Measurements from ENCODE around the gene NPTX2. TPM values are rescaled to one million over a fixed set of nuclear protein-coding genes. Genes with fewer than 3 reads are reported as not detected.

The NPTX2 gene
- total RNA-seq, 6 experiments from 2014 or later = 0.23 to 3.7 (median 0.73) TPM

DNA sequence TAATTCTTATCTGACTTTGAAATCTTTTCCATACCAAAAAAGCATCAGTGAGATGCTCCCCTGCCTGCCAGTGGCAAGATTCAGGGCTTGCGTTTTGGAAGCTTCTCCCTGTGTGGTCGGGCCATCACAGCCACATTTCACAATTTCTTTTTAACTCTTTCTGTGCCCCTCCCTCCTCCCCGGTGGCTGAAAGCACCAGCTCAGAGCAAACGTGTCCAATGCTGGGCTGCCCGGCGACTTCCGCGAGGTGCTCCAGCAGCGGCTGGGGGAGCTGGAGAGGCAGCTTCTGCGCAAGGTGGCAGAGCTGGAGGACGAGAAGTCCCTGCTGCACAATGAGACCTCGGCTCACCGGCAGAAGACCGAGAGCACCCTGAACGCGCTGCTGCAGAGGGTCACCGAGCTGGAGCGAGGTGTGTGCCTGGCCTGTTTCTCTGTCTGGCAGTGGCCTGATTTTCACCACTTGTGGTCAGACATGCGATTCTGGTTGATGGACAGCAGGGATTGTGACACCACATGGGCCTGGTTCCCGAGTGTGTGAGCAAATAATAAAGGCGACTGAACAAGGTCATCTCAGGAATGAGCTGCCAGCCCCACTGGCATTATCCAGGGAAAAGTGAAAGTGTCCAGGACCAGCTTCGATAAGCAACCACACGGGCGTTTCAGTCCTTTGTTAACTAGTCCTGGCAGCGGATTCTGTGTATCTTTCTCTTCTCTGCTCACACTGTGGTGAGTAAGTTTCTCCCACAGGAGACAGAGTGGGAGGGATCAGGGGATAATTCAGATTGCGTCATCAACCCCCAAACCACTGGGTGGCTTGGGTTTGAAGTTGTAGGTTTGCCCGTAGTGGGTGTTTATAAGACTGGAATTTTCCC, 2.6 kb downstream of the NPTX2 start:
- H3K27ac ChIP-seq = peak overlapping the region; percentile 54 to 74 (median 54)
- peaks cover 5 to 24% of the 10 kb centered on the region in 2 donors for H3K27me3 ChIP-seq
- H3K4me1 ChIP-seq = peaks cover 0 to 31% (median 10%) of the 10 kb centered on the region in 4 donors
- WGBS (ENCODE audit: insufficient coverage, low coverage, low lambda C conversion rate, missing lambda C conversion rate) = 12% methylated on average over 17 of the region's 27 CpGs
- peak; percentile 83 to 93 (median 88) for ATAC-seq
- TF ChIP-seq, protein P1, sequence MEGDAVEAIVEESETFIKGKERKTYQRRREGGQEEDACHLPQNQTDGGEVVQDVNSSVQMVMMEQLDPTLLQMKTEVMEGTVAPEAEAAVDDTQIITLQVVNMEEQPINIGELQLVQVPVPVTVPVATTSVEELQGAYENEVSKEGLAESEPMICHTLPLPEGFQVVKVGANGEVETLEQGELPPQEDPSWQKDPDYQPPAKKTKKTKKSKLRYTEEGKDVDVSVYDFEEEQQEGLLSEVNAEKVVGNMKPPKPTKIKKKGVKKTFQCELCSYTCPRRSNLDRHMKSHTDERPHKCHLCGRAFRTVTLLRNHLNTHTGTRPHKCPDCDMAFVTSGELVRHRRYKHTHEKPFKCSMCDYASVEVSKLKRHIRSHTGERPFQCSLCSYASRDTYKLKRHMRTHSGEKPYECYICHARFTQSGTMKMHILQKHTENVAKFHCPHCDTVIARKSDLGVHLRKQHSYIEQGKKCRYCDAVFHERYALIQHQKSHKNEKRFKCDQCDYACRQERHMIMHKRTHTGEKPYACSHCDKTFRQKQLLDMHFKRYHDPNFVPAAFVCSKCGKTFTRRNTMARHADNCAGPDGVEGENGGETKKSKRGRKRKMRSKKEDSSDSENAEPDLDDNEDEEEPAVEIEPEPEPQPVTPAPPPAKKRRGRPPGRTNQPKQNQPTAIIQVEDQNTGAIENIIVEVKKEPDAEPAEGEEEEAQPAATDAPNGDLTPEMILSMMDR (IDR thresholded peaks at IDR 0.05) = no peak
- TF ChIP-seq POLR2A (IDR thresholded peaks at IDR 0.05) = no peak
- peak; percentile 79 to 95 (median 88) for DNase-seq
- peak overlapping the region in 1 of 3 donors; percentile 3 for H3K4me3 ChIP-seq
- H3K36me3 ChIP-seq = no peaks in the 10 kb centered on the region
- no peaks in the 10 kb centered on the region for H3K9me3 ChIP-seq
- intact Hi-C loops (cut with DNase I) = no loop called here

DNA sequence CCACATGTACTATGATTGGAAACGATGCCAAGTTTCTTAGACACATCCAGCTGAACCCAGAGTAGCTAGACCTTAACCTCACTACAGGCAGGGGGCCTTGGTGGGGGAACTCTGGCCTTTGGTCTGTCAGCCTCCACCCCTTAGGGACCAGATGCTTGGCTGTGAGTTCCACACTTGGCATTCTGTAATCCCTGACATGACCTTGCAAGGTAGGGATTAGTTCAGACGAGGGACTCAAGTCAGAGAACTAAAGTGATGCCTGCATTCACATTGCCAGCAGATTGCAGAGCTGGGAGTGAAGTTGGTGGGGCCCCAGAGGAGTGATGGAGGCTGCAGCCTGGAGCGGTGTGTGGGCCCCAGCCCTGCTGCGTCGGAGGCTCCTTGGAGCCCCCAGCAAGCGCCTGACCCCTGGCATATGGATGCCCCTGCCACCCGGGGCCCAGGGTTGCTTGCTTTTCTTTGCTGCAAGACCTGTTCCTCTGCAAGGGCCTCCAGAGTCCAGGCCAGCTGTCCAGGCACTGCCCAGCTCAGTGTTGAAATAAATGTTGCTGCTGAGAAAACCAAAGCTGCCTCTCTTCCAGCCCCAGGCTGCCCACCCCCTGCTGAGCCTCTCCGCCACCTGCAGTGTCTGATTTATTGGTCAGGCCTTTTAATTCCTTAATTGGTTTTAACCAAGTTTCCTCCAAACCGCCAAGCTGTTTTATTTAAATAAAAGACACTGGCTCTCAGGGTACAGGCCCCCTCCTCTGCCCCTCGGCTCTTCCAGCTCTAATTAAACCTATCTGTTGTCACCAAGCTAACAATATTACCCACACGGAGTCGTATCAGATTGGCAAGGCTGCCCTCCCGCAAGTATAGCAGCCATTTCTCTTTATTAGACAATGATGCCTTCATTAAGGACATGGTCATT, 4.7 kb downstream of the NPTX2 start:
- WGBS (ENCODE audit: insufficient coverage, low coverage, low lambda C conversion rate, missing lambda C conversion rate) = 47% methylated on average over 8 of the region's 13 CpGs
- Histone ChIP-seq H3K4me3 (no peak overlapping the region), H3K27ac (no peak overlapping the region), H3K4me1 (peaks cover 0 to 27% (median 10%) of the 10 kb centered on the region in 4 donors), H3K9me3 (no peaks in the 10 kb centered on the region), H3K36me3 (no peaks in the 10 kb centered on the region), H3K27me3 (peaks cover 0 to 17% of the 10 kb centered on the region in 2 donors)
- ATAC-seq = no peak
- no peak for DNase-seq
- TF ChIP-seq, protein P1 (IDR thresholded peaks at IDR 0.05) = no peak
- no peak for TF ChIP-seq POLR2A (IDR thresholded peaks at IDR 0.05)
- intact Hi-C loops (cut with DNase I) = no loop called here

DNA sequence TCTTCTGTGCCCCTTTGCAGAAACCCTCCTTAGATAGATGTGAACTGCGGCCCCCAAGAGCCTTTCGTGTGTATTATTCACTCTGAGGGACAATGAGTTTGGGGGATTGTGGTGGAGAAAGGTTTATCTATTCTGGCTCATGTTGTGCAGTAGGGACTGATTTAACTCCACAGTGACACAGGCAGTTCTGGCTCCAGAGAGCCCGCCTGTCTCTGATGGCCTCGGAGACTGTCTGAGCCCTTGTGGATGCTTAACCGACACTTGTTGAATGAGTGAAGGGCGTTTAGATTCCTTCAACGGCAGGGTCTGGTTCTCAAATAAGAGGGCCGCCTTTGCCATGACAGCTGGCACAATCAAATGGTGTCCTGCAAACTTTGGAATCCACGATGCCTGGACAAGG, 5.8 kb downstream of the NPTX2 start:
- ATAC-seq (no peak), DNase-seq (no peak)
- intact Hi-C loops (cut with DNase I) = no loop called here
- peaks cover 0 to 19% (median 9%) of the 10 kb centered on the region in 4 donors for H3K4me1 ChIP-seq
- no peak overlapping the region for H3K27ac ChIP-seq
- no peak overlapping the region for H3K4me3 ChIP-seq
- no peaks in the 10 kb centered on the region for H3K9me3 ChIP-seq
- H3K27me3 ChIP-seq = peaks cover 0 to 9% of the 10 kb centered on the region in 2 donors
- H3K36me3 ChIP-seq = no peaks in the 10 kb centered on the region
- 64% methylated on average over 3 of the region's 9 CpGs for WGBS (ENCODE audit: insufficient coverage, low coverage, low lambda C conversion rate, missing lambda C conversion rate)
- TF ChIP-seq, protein P1 (IDR thresholded peaks at IDR 0.05) = no peak
- TF ChIP-seq POLR2A (IDR thresholded peaks at IDR 0.05) = no peak

DNA sequence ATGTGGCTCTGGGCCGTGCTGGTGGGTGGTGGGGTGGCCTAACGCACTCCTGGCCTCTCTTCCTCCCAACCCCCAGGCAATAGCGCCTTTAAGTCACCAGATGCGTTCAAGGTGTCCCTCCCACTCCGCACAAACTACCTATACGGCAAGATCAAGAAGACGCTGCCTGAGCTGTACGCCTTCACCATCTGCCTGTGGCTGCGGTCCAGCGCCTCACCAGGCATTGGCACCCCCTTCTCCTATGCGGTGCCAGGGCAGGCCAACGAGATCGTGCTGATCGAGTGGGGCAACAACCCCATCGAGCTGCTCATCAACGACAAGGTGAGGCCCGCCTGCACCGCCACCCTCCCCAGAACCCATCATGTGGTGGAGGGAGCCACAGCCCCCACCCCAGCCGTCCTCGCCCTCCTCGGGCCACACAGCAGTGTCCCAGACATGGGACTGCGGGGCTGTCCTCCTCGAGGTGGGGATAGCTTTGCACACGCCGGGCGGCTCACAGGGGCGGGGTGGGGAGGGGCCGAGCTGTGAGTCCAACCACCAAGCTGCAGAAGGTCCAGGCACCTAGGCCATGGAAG, 7.8 kb downstream of the NPTX2 start:
- no peak overlapping the region for H3K4me3 ChIP-seq
- DNase-seq (no peak), ATAC-seq (no peak)
- H3K9me3 ChIP-seq = no peaks in the 10 kb centered on the region
- H3K27ac ChIP-seq = no peak overlapping the region
- WGBS (ENCODE audit: insufficient coverage, low coverage, low lambda C conversion rate, missing lambda C conversion rate) = 100% methylated on average over 6 of the region's 28 CpGs
- peaks cover 0 to 8% (median 3%) of the 10 kb centered on the region in 4 donors for H3K4me1 ChIP-seq
- peaks cover 0 to 6% of the 10 kb centered on the region in 2 donors for H3K27me3 ChIP-seq
- no peaks in the 10 kb centered on the region for H3K36me3 ChIP-seq
- TF ChIP-seq, protein P1 (IDR thresholded peaks at IDR 0.05) = no peak
- TF ChIP-seq POLR2A (IDR thresholded peaks at IDR 0.05) = no peak
- intact Hi-C loops (cut with DNase I) = no loop called here

Measured in right lobe of liver (tissue), 6 donors.